ENCODE measurements around the gene FAM120B.

DNA sequence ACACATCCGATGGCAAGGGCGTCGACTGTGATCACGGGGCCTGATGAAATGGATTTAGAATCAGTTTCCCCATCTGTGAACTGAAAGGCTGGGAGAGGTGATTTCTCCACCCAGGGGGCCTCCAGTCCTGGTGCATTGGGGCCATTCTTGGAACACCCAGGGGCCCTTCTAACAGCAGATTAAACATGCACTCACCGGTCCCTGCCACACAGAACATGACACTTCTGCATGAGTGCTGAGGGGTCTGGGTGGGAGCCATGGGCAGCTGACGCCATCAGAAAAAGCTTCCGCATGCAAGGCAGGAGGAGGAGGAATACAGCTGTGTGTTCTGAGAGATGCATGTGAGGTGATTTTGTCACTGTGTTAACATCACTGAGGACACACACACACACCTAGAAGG lies 42.5 kb upstream of the FAM120B start:
- TF ChIP-seq EZH2 (IDR thresholded peaks at IDR 0.05): no peak
- no peak for TF ChIP-seq FOXP2 (optimal IDR thresholded peaks at IDR 0.05; ENCODE audit: control extremely low read depth, extremely low read length, insufficient read depth)

Data from SK-N-MC (cell line).